IPS-20b (cell line): ENCODE results near the gene AIPL1.

ENCODE experiments used
- H3K27ac ChIP-seq: one replicate; pipeline ENCODE4 v1.5.1; 2013; ENCODE audit warnings: low read length
- H3K27me3 ChIP-seq: 2 replicates; pipeline ENCODE4 v1.6.1; 2013; ENCODE audit warnings: mild to moderate bottlenecking, low read length, inconsistent platforms; ENCODE audit not compliant: insufficient read depth
- H3K36me3 ChIP-seq: 2 replicates; pipeline ENCODE4 v1.6.1; 2013; ENCODE audit warnings: low read depth, mild to moderate bottlenecking, inconsistent platforms, low read length, moderate library complexity; ENCODE audit not compliant: insufficient read depth
- H3K4me1 ChIP-seq: 2 replicates; pipeline ENCODE4 v1.6.1; 2013; ENCODE audit warnings: mild to moderate bottlenecking, control low read depth, inconsistent platforms, low read length, moderate library complexity; ENCODE audit not compliant: insufficient read depth
- H3K4me3 ChIP-seq: 2 replicates; pipeline ENCODE4 v1.5.1; 2013; ENCODE audit warnings: mild to moderate bottlenecking, low read length, inconsistent platforms
- H3K9ac ChIP-seq: 2 replicates; pipeline ENCODE4 v1.6.1; 2013; ENCODE audit warnings: low read depth, mild to moderate bottlenecking, inconsistent platforms, low read length, moderate library complexity
- H3K9me3 ChIP-seq: 2 replicates; pipeline ENCODE4 v1.6.1; 2013; ENCODE audit warnings: mild to moderate bottlenecking, low read depth, low read length, inconsistent platforms; ENCODE audit not compliant: insufficient read depth

Gene AIPL1

GRCh38 chr17:6374761-6375312 lies 60.1 kb downstream of the AIPL1 start:
- H3K4me3 ChIP-seq = peak overlapping the region; percentile 54; the same call in 1 of the 2 replicates
- no peak overlapping the region for H3K9ac ChIP-seq
- no peaks in the 10 kb centered on the region for H3K36me3 ChIP-seq
- H3K27ac ChIP-seq = no peak overlapping the region
- peaks cover 11% of the 10 kb centered on the region for H3K4me1 ChIP-seq
- no peaks in the 10 kb centered on the region for H3K27me3 ChIP-seq
- H3K9me3 ChIP-seq = peaks cover 18% of the 10 kb centered on the region

DNA sequence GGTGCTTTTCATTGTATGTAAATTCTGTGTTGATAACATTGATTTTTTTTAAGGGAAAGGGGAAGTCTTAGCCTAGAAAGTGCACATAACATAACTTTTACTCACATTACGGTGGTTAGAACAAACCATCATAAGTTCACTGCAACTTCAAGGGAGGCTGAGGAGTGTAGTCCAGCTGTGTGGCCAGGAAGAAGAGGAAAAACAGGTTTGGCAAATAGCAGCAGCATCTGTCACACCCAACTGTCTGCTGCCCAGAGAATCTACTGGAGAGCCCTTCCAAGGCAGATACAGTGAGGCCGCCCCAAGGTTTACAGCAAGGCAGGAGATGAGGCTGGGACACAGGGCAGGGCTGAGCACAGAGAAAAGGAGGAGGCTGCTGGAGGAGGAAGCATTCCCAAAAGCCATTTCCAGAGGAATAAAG lies 60.6 kb downstream of the AIPL1 start:
- H3K27ac ChIP-seq = no peak overlapping the region

More for the DNA sequence above, 60.6 kb downstream of the AIPL1 start:
- Histone ChIP-seq H3K9ac (no peak overlapping the region; the same call in 1 of the 2 replicates), H3K36me3 (no peaks in the 10 kb centered on the region), H3K27me3 (no peaks in the 10 kb centered on the region), H3K9me3 (peaks cover 18% of the 10 kb centered on the region), H3K4me1 (peaks cover 11% of the 10 kb centered on the region), H3K4me3 (peak overlapping the region; percentile 54; the same call in 1 of the 2 replicates)
